ENCODE data around the gene S100A3. TPM values are rescaled to one million over a fixed set of nuclear protein-coding genes. Genes with fewer than 3 reads are reported as not detected.
"Not testable (repeated sequence)": the region's sequence is repeated elsewhere in the genome, so short reads cannot be mapped to it uniquely, and the experiment has no call there.

Gene S100A3
- total RNA-seq, 2 experiments from 2014 or later = not detected

GRCh38 chr1:153578936-153579335 is 29.9 kb upstream of the S100A3 start:
- POLR2A ChIA-PET = interaction anchor here (0.8 kb wide), 1 partner anchor 55 kb away, joined by 3 read pairs; the partner anchor contains the start of gene CHTOP
- CTCF ChIA-PET = interaction anchor here (0.9 to 2.5 kb wide), 2 partner anchors 10 to 39 kb away, joined by 3 to 11 read pairs; no protein-coding TSS in a partner anchor
- peaks cover 7% of the 10 kb centered on the region for H3K4me1 Mint-ChIP-seq
- no peak overlapping the region for H3K4me3 Mint-ChIP-seq
- peaks cover 30% of the 10 kb centered on the region for H3K27me3 Mint-ChIP-seq
- H3K36me3 Mint-ChIP-seq (ENCODE audit: low read depth) = no peaks in the 10 kb centered on the region
- DNase-seq = no peak
- H3K9me3 Mint-ChIP-seq = no peaks in the 10 kb centered on the region
- H3K27ac Mint-ChIP-seq = no peak overlapping the region

GRCh38 chr1:153578490-153578889 is 29.4 kb upstream of the S100A3 start:
- no peak overlapping the region for H3K27ac Mint-ChIP-seq
- H3K4me1 Mint-ChIP-seq = peaks cover 7% of the 10 kb centered on the region
- POLR2A ChIA-PET = interaction anchor here (0.8 kb wide), 1 partner anchor 55 kb away, joined by 3 read pairs; the partner anchor contains the start of gene CHTOP

GRCh38 chr1:153577624-153578051 is 28.6 kb upstream of the S100A3 start:
- Mint-ChIP-seq H3K27ac (no peak overlapping the region), H3K36me3 (ENCODE audit: low read depth) (no peaks in the 10 kb centered on the region)

More at GRCh38 chr1:153578490-153578889, 29.4 kb upstream of the S100A3 start:
- H3K36me3 Mint-ChIP-seq (ENCODE audit: low read depth) = no peaks in the 10 kb centered on the region
- CTCF ChIA-PET = interaction anchor here (0.9 to 2.5 kb wide), 4 partner anchors 10 to 56 kb away, joined by 3 to 11 read pairs (median 4); partner anchors contain the start of gene CHTOP
- H3K4me3 Mint-ChIP-seq = no peak overlapping the region
- H3K27me3 Mint-ChIP-seq = peaks cover 30% of the 10 kb centered on the region
- no peak for DNase-seq
- no peaks in the 10 kb centered on the region for H3K9me3 Mint-ChIP-seq

GRCh38 chr1:153577138-153577537 is 28.1 kb upstream of the S100A3 start:
- POLR2A ChIA-PET = no interaction called here
- Mint-ChIP-seq H3K4me3 (no peak overlapping the region), H3K9me3 (no peaks in the 10 kb centered on the region), H3K4me1 (peaks cover 19% of the 10 kb centered on the region), H3K27me3 (peaks cover 30% of the 10 kb centered on the region), H3K27ac (no peak overlapping the region), H3K36me3 (ENCODE audit: low read depth) (no peaks in the 10 kb centered on the region)
- CTCF ChIA-PET = interaction anchor here (0.6 to 2.8 kb wide), 5 partner anchors 9 to 57 kb away, joined by 3 to 13 read pairs (median 4); partner anchors contain the start of gene CHTOP
- DNase-seq = no peak

More at GRCh38 chr1:153577624-153578051, 28.6 kb upstream of the S100A3 start:
- Mint-ChIP-seq H3K9me3 (no peaks in the 10 kb centered on the region), H3K27me3 (peaks cover 30% of the 10 kb centered on the region), H3K4me3 (no peak overlapping the region), H3K4me1 (peaks cover 15% of the 10 kb centered on the region)
- CTCF ChIA-PET = interaction anchor here (0.6 to 2.8 kb wide), 6 partner anchors 9 to 56 kb away, joined by 3 to 13 read pairs (median 4); partner anchors contain the start of gene CHTOP
- POLR2A ChIA-PET = no interaction called here
- no peak for DNase-seq

GRCh38 chr1:153575497-153575896 is 26.4 kb upstream of the S100A3 start:
- CTCF ChIA-PET = interaction anchor here (2.8 kb wide), 1 partner anchor 43 kb away, joined by 13 read pairs; no protein-coding TSS in a partner anchor
- not testable (repeated sequence) for H3K9me3 Mint-ChIP-seq; H3K36me3 Mint-ChIP-seq (ENCODE audit: low read depth)

GRCh38 chr1:153575081-153575491 is 26.0 kb upstream of the S100A3 start:
- POLR2A ChIA-PET; DNase-seq; H3K27ac Mint-ChIP-seq; H3K9me3 Mint-ChIP-seq; H3K36me3 Mint-ChIP-seq (ENCODE audit: low read depth); H3K4me3 Mint-ChIP-seq; CTCF ChIA-PET: not testable (repeated sequence)
- H3K27me3 Mint-ChIP-seq = peaks cover 30% of the 10 kb centered on the region
- peaks cover 25% of the 10 kb centered on the region for H3K4me1 Mint-ChIP-seq

More at GRCh38 chr1:153575497-153575896, 26.4 kb upstream of the S100A3 start:
- H3K27ac Mint-ChIP-seq, POLR2A ChIA-PET, H3K4me3 Mint-ChIP-seq, DNase-seq: not testable (repeated sequence)
- peaks cover 25% of the 10 kb centered on the region for H3K4me1 Mint-ChIP-seq
- peaks cover 30% of the 10 kb centered on the region for H3K27me3 Mint-ChIP-seq

GRCh38 chr1:153573351-153573750 is 24.3 kb upstream of the S100A3 start:
- no peak for DNase-seq
- ChIA-PET POLR2A (no interaction called here), CTCF (interaction anchor here (0.7 to 6.7 kb wide), 13 partner anchors 8 to 75 kb away, joined by 3 to 99 read pairs (median 7); partner anchors contain the start of genes S100A14, S100A5 and S100A6)
- H3K36me3 Mint-ChIP-seq (ENCODE audit: low read depth) = no peaks in the 10 kb centered on the region
- no peak overlapping the region for H3K27ac Mint-ChIP-seq
- H3K4me3 Mint-ChIP-seq = no peak overlapping the region
- H3K4me1 Mint-ChIP-seq = peaks cover 34% of the 10 kb centered on the region
- H3K9me3 Mint-ChIP-seq = no peaks in the 10 kb centered on the region
- peaks cover 19% of the 10 kb centered on the region for H3K27me3 Mint-ChIP-seq

GRCh38 chr1:153572569-153573015 is 23.5 kb upstream of the S100A3 start:
- H3K4me1 Mint-ChIP-seq = peaks cover 38% of the 10 kb centered on the region
- no peaks in the 10 kb centered on the region for H3K36me3 Mint-ChIP-seq (ENCODE audit: low read depth)
- H3K9me3 Mint-ChIP-seq = no peaks in the 10 kb centered on the region
- ChIA-PET POLR2A (no interaction called here), CTCF (interaction anchor here (0.7 to 6.7 kb wide), 19 partner anchors 9 to 140 kb away, joined by 3 to 99 read pairs (median 4); partner anchors contain the start of genes S100A14, S100A5 and S100A6)
- H3K27me3 Mint-ChIP-seq = peaks cover 11% of the 10 kb centered on the region
- DNase-seq = peak; percentile 68
- peak overlapping the region; percentile 32 for H3K27ac Mint-ChIP-seq
- H3K4me3 Mint-ChIP-seq = no peak overlapping the region

GRCh38 chr1:153571706-153572105 is 22.6 kb upstream of the S100A3 start:
- Mint-ChIP-seq H3K36me3 (ENCODE audit: low read depth) (no peaks in the 10 kb centered on the region), H3K27me3 (peaks cover 4% of the 10 kb centered on the region), H3K27ac (no peak overlapping the region), H3K4me1 (peaks cover 41% of the 10 kb centered on the region), H3K4me3 (no peak overlapping the region), H3K9me3 (no peaks in the 10 kb centered on the region)
- DNase-seq = no peak
- ChIA-PET CTCF (interaction anchor here (0.7 to 6.7 kb wide), 15 partner anchors 8 to 178 kb away, joined by 3 to 99 read pairs (median 4); partner anchors contain the start of genes S100A14 and S100A6), POLR2A (no interaction called here)

GRCh38 chr1:153570874-153571273 is 21.8 kb upstream of the S100A3 start:
- CTCF ChIA-PET = interaction anchor here (0.7 to 6.7 kb wide), 7 partner anchors 19 to 178 kb away, joined by 3 to 99 read pairs (median 4); partner anchors contain the start of genes S100A5 and S100A6
- Mint-ChIP-seq H3K36me3 (ENCODE audit: low read depth) (no peaks in the 10 kb centered on the region), H3K4me1 (peaks cover 48% of the 10 kb centered on the region), H3K27me3 (no peaks in the 10 kb centered on the region), H3K27ac (peak overlapping the region; percentile 77), H3K9me3 (no peaks in the 10 kb centered on the region), H3K4me3 (no peak overlapping the region)
- no peak for DNase-seq
- POLR2A ChIA-PET = no interaction called here

- no peak for DNase-seq
- Mint-ChIP-seq H3K9me3 (no peaks in the 10 kb centered on the region), H3K27ac (peak overlapping the region; percentile 43), H3K4me3 (no peak overlapping the region), H3K27me3 (no peaks in the 10 kb centered on the region), H3K4me1 (peaks cover 55% of the 10 kb centered on the region), H3K36me3 (ENCODE audit: low read depth) (no peaks in the 10 kb centered on the region)
- CTCF ChIA-PET = interaction anchor here (1.2 to 6.7 kb wide), 7 partner anchors 9 to 49 kb away, joined by 3 to 99 read pairs (median 11); partner anchors contain the start of genes S100A4 and S100A6
- POLR2A ChIA-PET = no interaction called here
These were observed 20.4 kb upstream of the S100A3 start for GRCh38 chr1:153569465-153569864.

- Mint-ChIP-seq H3K4me1 (peaks cover 55% of the 10 kb centered on the region), H3K4me3 (peak overlapping the region; percentile 60), H3K9me3 (no peaks in the 10 kb centered on the region), H3K36me3 (ENCODE audit: low read depth) (no peaks in the 10 kb centered on the region), H3K27me3 (no peaks in the 10 kb centered on the region), H3K27ac (peak overlapping the region; percentile 85)
- POLR2A ChIA-PET = interaction anchor here (1.6 to 1.7 kb wide), 2 partner anchors 23 to 36 kb away, joined by 3 to 6 read pairs; partner anchors contain the start of gene S100A4
- CTCF ChIA-PET = interaction anchor here (0.5 to 6.7 kb wide), 29 partner anchors 10 to 759 kb away, joined by 3 to 99 read pairs (median 4); partner anchors contain the start of genes CHTOP, S100A13, S100A3 and S100A4
- peak; percentile 86 for DNase-seq
These were observed 19.5 kb upstream of the S100A3 start for GRCh38 chr1:153568367-153569099.
